ENCODE results near the gene TRABD2B.
A peak's percentile ranks its signal among the peaks of the same experiment; 100 is the strongest.

TRABD2B gene

GRCh38 chr1:47908258-47908657 is 88.9 kb downstream of the TRABD2B start:
- DNase-seq (ENCODE audit: low spot score): no peak

GRCh38 chr1:47907177-47907528 is 90.0 kb downstream of the TRABD2B start:
- no peak for DNase-seq (ENCODE audit: low spot score)

GRCh38 chr1:47906527-47907176 is 90.5 kb downstream of the TRABD2B start:
- DNase-seq (ENCODE audit: low spot score): no peak

- no peak for DNase-seq (ENCODE audit: low spot score)
These were observed 91.2 kb downstream of the TRABD2B start for GRCh38 chr1:47906009-47906432.

GRCh38 chr1:47903723-47904122 is 93.5 kb downstream of the TRABD2B start:
- no peak for DNase-seq (ENCODE audit: low spot score)

- DNase-seq (ENCODE audit: low spot score): peak; percentile 16
These were observed 96.1 kb downstream of the TRABD2B start for GRCh38 chr1:47901001-47901575.

GRCh38 chr1:47898133-47898845 is 98.9 kb downstream of the TRABD2B start:
- DNase-seq (ENCODE audit: low spot score): no peak

GRCh38 chr1:47895279-47896125 is 101.7 kb downstream of the TRABD2B start:
- DNase-seq (ENCODE audit: low spot score): no peak

- no peak for DNase-seq (ENCODE audit: low spot score)
These were observed 102.5 kb downstream of the TRABD2B start for GRCh38 chr1:47894410-47895278.

- DNase-seq (ENCODE audit: low spot score): no peak
These were observed 103.8 kb downstream of the TRABD2B start for GRCh38 chr1:47893412-47893811.

GRCh38 chr1:47890779-47891178 is 106.4 kb downstream of the TRABD2B start:
- DNase-seq (ENCODE audit: low spot score): no peak

- no peak for DNase-seq (ENCODE audit: low spot score)
These were observed 108.9 kb downstream of the TRABD2B start for GRCh38 chr1:47888294-47888629.

- DNase-seq (ENCODE audit: low spot score): no peak
These were observed 109.5 kb downstream of the TRABD2B start for GRCh38 chr1:47887475-47888293.

GRCh38 chr1:47887060-47887459 is 110.1 kb downstream of the TRABD2B start:
- no peak for DNase-seq (ENCODE audit: low spot score)

- DNase-seq (ENCODE audit: low spot score): no peak
These were observed 111.0 kb downstream of the TRABD2B start for GRCh38 chr1:47886141-47886540.

GRCh38 chr1:47885062-47885830 is 111.9 kb downstream of the TRABD2B start:
- DNase-seq (ENCODE audit: low spot score): no peak

- DNase-seq (ENCODE audit: low spot score): no peak
These were observed 113.2 kb downstream of the TRABD2B start for GRCh38 chr1:47883963-47884362.

GRCh38 chr1:47881505-47882442 is 115.4 kb downstream of the TRABD2B start:
- no peak for DNase-seq (ENCODE audit: low spot score)

GRCh38 chr1:47876587-47876963 is 120.6 kb downstream of the TRABD2B start:
- DNase-seq (ENCODE audit: low spot score): no peak

Measured in pons (tissue), 1 donor.